Stimulated activated CD8-positive, alpha-beta memory T cell treated with anti-CD3 and anti-CD28 coated beads, Interleukin-7, amount 100 ng/mL, for 24 hours (primary cell): ENCODE measurements around the gene KMT2D.

Experiments
- DNase-seq: peaks from one replicate; pipeline ENCODE4 v3.0.0-alpha.2; 2020; ENCODE audit warnings: low read depth

The KMT2D gene

GRCh38 chr12:49060237-49061156, at the start of gene KMT2D:
Gene KMT2D, minus strand, starts transcription at chr12:49060794. Its CDS starts 5,470 bp downstream, at chr12:49055324.
- peak; percentile 69 for DNase-seq

GRCh38 chr12:49109641-49110463, 49.3 kb upstream of the KMT2D start:
- DNase-seq: no peak

GRCh38 chr12:49108958-49109404, 48.4 kb upstream of the KMT2D start:
- DNase-seq: no peak

- no peak for DNase-seq
These were observed 45.0 kb upstream of the KMT2D start for GRCh38 chr12:49105504-49106084.

- no peak for DNase-seq
These were observed 44.2 kb upstream of the KMT2D start for GRCh38 chr12:49104822-49105221.

GRCh38 chr12:49100380-49100779, 39.8 kb upstream of the KMT2D start:
- DNase-seq: no peak

GRCh38 chr12:49098703-49099102, 38.1 kb upstream of the KMT2D start:
- no peak for DNase-seq

- peak; percentile 39 for DNase-seq
These were observed 37.4 kb upstream of the KMT2D start for GRCh38 chr12:49098035-49098451.

GRCh38 chr12:49097381-49097780, 36.8 kb upstream of the KMT2D start:
- no peak for DNase-seq

GRCh38 chr12:49094975-49095365, 34.4 kb upstream of the KMT2D start:
- no peak for DNase-seq

- no peak for DNase-seq
These were observed 33.8 kb upstream of the KMT2D start, which contains the start of gene DHH for GRCh38 chr12:49094160-49094974. Gene DHH, minus strand, starts transcription at chr12:49094801. Its CDS starts 289 bp downstream, at chr12:49094512.

GRCh38 chr12:49093792-49094159, 33.2 kb upstream of the KMT2D start:
- DNase-seq: no peak

- no peak for DNase-seq
These were observed 32.3 kb upstream of the KMT2D start for GRCh38 chr12:49092816-49093406.

GRCh38 chr12:49092086-49092815, 31.7 kb upstream of the KMT2D start:
- DNase-seq: peak; percentile 21

GRCh38 chr12:49091836-49092085, 31.2 kb upstream of the KMT2D start:
- no peak for DNase-seq

GRCh38 chr12:49091056-49091835, 30.7 kb upstream of the KMT2D start:
- no peak for DNase-seq

GRCh38 chr12:49089821-49090773, 29.5 kb upstream of the KMT2D start:
- no peak for DNase-seq

- DNase-seq: no peak
These were observed 28.3 kb upstream of the KMT2D start for GRCh38 chr12:49088932-49089330.
